Ovary (tissue), 9 donors: ENCODE results near the gene KCTD17. TPM values are rescaled to one million over a fixed set of nuclear protein-coding genes. Genes with fewer than 3 reads are reported as not detected.

Source experiments
- DNase-seq, 5 donors: peaks; one replicate each; pipeline ENCODE4 v3.0.0-alpha.2; 2019 to 2020
- H3K27ac ChIP-seq, 2 donors: fragments of 200-600 bp; one replicate each; pipeline versions ENCODE4 v1.5.1 to v1.8.0; 2019 to 2022
- H3K27me3 ChIP-seq: fragments of 200-600 bp; one replicate; pipeline ENCODE4 v1.8.0; 2022
- H3K36me3 ChIP-seq: fragments of 200-600 bp; sonication (generic); one replicate; pipeline ENCODE4 v1.5.1; 2019
- H3K4me1 ChIP-seq: one replicate; pipeline ENCODE4 v1.8.1; 2013; ENCODE audit warnings: mild to moderate bottlenecking, moderate library complexity; ENCODE audit not compliant: insufficient read depth
- H3K4me3 ChIP-seq: fragments of 200-600 bp; sonication (generic); one replicate; pipeline ENCODE4 v1.5.1; 2017
- H3K9me3 ChIP-seq, 2 donors: fragments of 200-600 bp in 1 of 2; sonication (generic) in 1 of 2; one replicate each; pipeline versions ENCODE4 v1.5.1 to v1.8.1; 2013 to 2019; ENCODE audit warnings: mild to moderate bottlenecking in 1 of 2, moderate library complexity in 1 of 2
- CTCF ChIP-seq, 3 donors: fragments of 450-650 bp in 2 of 3; fragments of 200-600 bp in 1 of 3; IDR thresholded peaks; one replicate each; pipeline versions ENCODE4 v1.5.1 to v1.8.0; 2016 to 2022; ENCODE audit warnings: antibody characterized with exemption in 3 of 3, mild to moderate bottlenecking in 1 of 3
- EP300 ChIP-seq: sonication (generic); formaldehyde crosslinking; IDR thresholded peaks from one replicate; pipeline ENCODE4 v1.6.1; 2017; ENCODE audit warnings: antibody characterized with exemption
- POLR2A ChIP-seq: fragments of 450-650 bp; IDR thresholded peaks from one replicate; pipeline ENCODE4 v1.6.1; 2017; ENCODE audit warnings: antibody characterized with exemption, mild to moderate bottlenecking, moderate library complexity
- WGBS, 3 donors: extraction: QIAGEN DNeasy Blood & Tissue Kit in 1 of 3; methylation state at CpG; one replicate each; pipeline versions ENCODE4 v1.1.5 to v1.1.7; 2013 to 2017; 5-methylcytosine and 5-hydroxymethylcytosine counted together
- intact Hi-C, 4 donors: fragments of 100-400 bp; cut with DNase I; formaldehyde crosslinking; loops; one replicate each; pipeline versions ENCODE4 v1.11.0 to v1.15.1; 2022 to 2023
- polyA plus RNA-seq, 2 donors: library from polyadenylated mRNA; stranded (reverse); fragments of 200-250 nt in 1 of 2; fragments of 350-450 nt in 1 of 2; fragmentation: Illumina TruSeq in 1 of 2; extraction: RNeasy Lipid Tissue Mini Kit (QIAGEN cat#74804) in 1 of 2; gene quantifications; one replicate each; pipeline ENCODE4 v1.2.3, GENCODE V29; 2013 to 2014
- total RNA-seq, 7 donors: library from RNA; depleted of rRNA in 2 of 7; stranded (reverse); fragments of >200 nt in 2 of 7; fragmentation: NEBNext Ultra II Directional in 3 of 7; extraction: Animal tissue kit (Norgen Biotek cat#: 25700) in 3 of 7; gene quantifications; one replicate each; pipeline versions ENCODE4 v1.1.0 to v1.2.4, GENCODE V29; 2016 to 2023
- donor health status: DM: no; HTN: no; CAD: no; lungs with moderate emphysema.
- donor health status: DM: no; HTN: no; CAD: no.
- donor health status: Bipolar disorder and iron deficiency.
- donor health status: DM: yes; HTN: yes; CAD: no.
- donor health status: DM: no; HTN: no; CAD: no.
- donor health status: DM: yes; HTN: yes; CAD: no.

Gene KCTD17
- total and polyA plus RNA-seq, 9 donors = 4.5 to 34.7 (median 26.7) TPM

GRCh38 chr22:37075822-37076433 is 24.4 kb downstream of the KCTD17 start:
- DNase-seq = no peak
- no peak for TF ChIP-seq EP300
- H3K36me3 ChIP-seq = no peaks in the 10 kb centered on the region
- H3K27ac ChIP-seq = no peak overlapping the region
- no peak overlapping the region for H3K4me3 ChIP-seq
- no peaks in the 10 kb centered on the region for H3K4me1 ChIP-seq
- H3K9me3 ChIP-seq = no peaks in the 10 kb centered on the region
- 66 to 68% (median 66%) methylated on average over 9 of the region's 9 CpGs for WGBS, 3 donors
- intact Hi-C loops = no loop called here
- no peaks in the 10 kb centered on the region for H3K27me3 ChIP-seq

- no peak overlapping the region for H3K27ac ChIP-seq
- no peak overlapping the region for H3K4me3 ChIP-seq
- TF ChIP-seq POLR2A = no peak
- TF ChIP-seq CTCF (IDR thresholded peaks at IDR 0.05) = peak; percentile 11 to 32 (median 28)
- WGBS, 3 donors = 21 to 32% (median 26%) methylated on average over 15 of the region's 15 CpGs
- H3K36me3 ChIP-seq = no peaks in the 10 kb centered on the region
- peak in 2 of 5 donors; percentile 37 to 57 for DNase-seq
- H3K27me3 ChIP-seq = no peaks in the 10 kb centered on the region
- H3K9me3 ChIP-seq = no peaks in the 10 kb centered on the region
- H3K4me1 ChIP-seq = no peaks in the 10 kb centered on the region
- intact Hi-C loops = no loop called here
These were observed 26.4 kb downstream of the KCTD17 start for GRCh38 chr22:37077802-37078448.

- Histone ChIP-seq H3K9me3 (no peaks in the 10 kb centered on the region), H3K27me3 (no peaks in the 10 kb centered on the region), H3K4me1 (no peaks in the 10 kb centered on the region), H3K36me3 (no peaks in the 10 kb centered on the region), H3K27ac (no peak overlapping the region), H3K4me3 (no peak overlapping the region)
- intact Hi-C loops = no loop called here
- TF ChIP-seq POLR2A = no peak
- no peak for TF ChIP-seq EP300
- no peak for TF ChIP-seq CTCF (IDR thresholded peaks at IDR 0.05)
- no peak for DNase-seq
- WGBS, 3 donors = 24 to 32% (median 29%) methylated on average over 5 of the region's 5 CpGs
These were observed 27.6 kb downstream of the KCTD17 start for GRCh38 chr22:37079158-37079557.

- Histone ChIP-seq H3K27me3 (no peaks in the 10 kb centered on the region), H3K9me3 (no peaks in the 10 kb centered on the region), H3K4me1 (no peaks in the 10 kb centered on the region), H3K36me3 (no peaks in the 10 kb centered on the region), H3K27ac (no peak overlapping the region), H3K4me3 (no peak overlapping the region)
- TF ChIP-seq POLR2A = no peak
- no peak for TF ChIP-seq CTCF (IDR thresholded peaks at IDR 0.05)
- no peak for TF ChIP-seq EP300
- intact Hi-C loops = no loop called here
- DNase-seq = no peak
- 70 to 77% (median 77%) methylated on average over 15 of the region's 15 CpGs for WGBS, 3 donors
These were observed 28.2 kb downstream of the KCTD17 start for GRCh38 chr22:37079668-37080171.

- TF ChIP-seq CTCF (IDR thresholded peaks at IDR 0.05) (no peak), POLR2A (no peak)
- 88 to 93% (median 91%) methylated on average over 6 of the region's 6 CpGs for WGBS, 3 donors
- Histone ChIP-seq H3K36me3 (no peaks in the 10 kb centered on the region), H3K27ac (no peak overlapping the region), H3K27me3 (no peaks in the 10 kb centered on the region), H3K9me3 (no peaks in the 10 kb centered on the region), H3K4me3 (no peak overlapping the region), H3K4me1 (no peaks in the 10 kb centered on the region)
- intact Hi-C loops = no loop called here
- no peak for DNase-seq
These were observed 28.9 kb downstream of the KCTD17 start for GRCh38 chr22:37080438-37080837.
